Measurements from ENCODE around the gene LIM2.
A peak's percentile ranks its signal among the peaks of the same experiment; 100 is the strongest.

The LIM2 gene

DNA sequence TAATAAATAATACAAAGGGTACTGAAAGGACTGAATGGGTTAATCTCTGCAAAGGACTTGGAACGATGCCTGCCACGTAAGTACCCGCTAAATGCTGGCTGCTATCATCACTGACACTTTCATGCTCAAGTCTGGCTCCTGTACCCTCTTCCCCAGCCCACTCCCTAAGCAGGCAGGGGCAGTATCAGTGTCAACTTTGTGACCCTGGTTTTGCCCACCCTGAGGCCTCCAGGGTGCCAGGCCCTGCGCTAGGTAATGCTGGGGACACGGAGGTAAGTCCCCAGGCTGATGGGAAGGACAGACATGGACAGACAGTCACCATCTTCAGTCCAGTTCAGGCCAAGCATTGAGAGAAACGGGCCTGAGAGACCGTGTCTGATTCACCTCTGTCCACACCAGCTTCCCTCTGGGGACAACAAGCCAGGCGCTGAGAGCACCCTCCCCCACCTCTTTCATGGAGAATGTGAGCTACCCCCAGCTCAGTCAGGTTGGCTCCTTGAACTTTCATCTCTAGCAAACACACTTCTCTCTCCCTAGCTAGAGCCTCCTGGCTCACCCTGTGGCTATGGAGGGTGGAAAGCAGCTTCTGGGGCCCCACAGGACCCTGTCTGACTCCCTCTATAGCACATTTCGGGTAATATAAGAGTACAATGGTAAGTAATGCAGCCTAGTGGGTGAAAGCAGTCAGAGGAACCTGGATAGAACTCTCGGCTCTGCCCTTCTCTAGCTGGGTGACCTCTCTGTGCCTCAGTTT lies 22.4 kb downstream of the LIM2 start:
- ATAC-seq = no peak

DNA sequence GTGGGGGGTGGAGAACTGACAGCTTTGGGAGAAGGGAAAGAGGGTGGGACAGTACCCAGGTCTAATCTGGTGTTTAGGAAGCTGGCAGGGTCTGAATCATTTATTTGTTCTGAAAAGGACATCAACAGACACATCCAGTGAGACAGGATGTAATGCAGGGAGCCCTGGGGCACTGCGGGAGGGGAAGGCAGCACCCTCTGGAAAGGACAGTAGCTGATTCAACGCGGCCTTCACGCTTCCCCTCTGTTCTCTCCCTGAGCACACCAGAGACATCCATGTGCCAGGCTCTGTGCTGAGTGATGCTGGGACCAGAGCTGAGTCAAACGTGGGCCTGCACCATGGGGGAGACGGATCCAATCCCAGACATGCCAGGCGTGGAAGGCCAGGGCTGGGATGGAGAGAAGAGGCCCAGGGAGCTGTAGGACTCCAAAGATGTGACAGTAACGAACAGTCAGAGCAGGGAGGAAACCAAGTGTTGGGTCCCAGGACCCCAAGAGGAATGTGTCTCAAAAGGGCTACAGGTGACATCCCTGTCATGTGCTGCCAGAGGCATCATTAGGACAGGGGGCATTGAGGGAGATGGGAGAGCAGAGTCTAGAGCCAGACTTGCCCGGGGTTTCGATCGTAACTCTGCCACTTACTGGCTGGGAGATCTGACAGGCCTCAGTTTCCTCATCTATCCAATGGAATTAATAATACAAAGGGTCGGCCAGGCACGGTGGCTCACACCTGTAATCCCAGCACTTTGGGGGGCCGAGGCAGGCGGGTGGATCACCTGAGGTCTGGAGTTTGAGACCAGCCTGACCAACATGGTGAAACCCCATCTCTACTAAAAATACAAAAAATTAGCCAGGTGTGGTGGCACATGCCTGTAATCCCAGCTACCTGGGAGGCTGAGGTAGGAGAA lies 23.3 kb downstream of the LIM2 start:
- ATAC-seq = no peak

DNA sequence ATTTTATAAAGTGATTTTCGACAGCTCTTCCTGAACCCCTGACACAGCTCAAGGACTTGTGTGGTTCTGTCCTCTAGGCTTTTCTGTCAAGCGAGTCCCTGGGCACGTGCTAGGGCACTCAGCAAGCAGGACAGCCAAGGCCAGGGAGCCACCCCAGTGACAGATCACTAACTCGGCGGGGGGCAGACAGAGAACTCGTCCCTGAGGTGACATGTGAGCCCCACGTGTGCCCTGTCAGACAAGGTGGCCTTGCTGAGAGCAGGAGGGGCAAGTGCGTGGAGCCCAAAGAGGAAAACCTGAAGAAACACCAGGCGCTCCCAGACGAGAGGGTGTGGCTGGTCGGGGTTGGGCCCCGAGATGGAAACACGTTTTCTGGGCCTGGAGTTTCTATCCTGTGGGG lies 26.5 kb downstream of the LIM2 start:
- ATAC-seq = no peak

- no peak for ATAC-seq
Measured at GRCh38 chr19:51359294-51359693, 28.5 kb downstream of the LIM2 start.

- no peak for ATAC-seq
Measured at GRCh38 chr19:51357952-51358351, 29.8 kb downstream of the LIM2 start.

DNA sequence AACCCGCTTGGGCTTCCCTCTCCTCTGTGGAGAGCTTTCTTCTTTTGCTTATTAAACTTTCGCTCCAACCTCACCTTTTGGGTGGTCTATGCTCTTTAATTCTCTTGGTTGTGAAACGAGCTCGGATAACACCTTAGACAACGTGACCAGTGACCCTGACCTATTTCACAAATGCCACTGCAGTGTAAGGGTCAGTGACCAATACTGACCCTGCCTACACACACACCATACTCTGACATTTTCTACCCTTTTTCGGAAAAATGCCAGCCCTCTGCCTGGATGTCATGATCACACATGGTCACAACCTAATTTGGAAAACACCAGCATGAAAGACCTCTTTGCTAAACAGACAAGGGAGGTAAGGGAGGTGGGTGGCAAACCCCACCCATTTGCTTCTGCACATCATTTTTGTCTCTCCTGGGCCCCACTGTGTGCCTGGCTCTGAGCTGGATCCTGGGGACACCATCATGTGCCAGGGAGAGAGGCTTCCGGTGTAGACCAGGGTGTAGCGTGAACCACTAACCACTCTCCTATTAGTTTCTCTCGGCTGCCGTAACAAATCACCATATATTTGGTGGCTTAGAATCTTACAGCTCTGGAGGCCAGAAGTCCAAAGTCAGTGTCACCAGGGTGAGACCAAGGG lies 31.5 kb downstream of the LIM2 start:
- no peak for ATAC-seq

GRCh38 chr19:51354742-51355148 lies 33.0 kb downstream of the LIM2 start:
- ATAC-seq = peak; percentile 56 to 64

GRCh38 chr19:51354103-51354741 lies 33.6 kb downstream of the LIM2 start:
- ATAC-seq = no peak

- ATAC-seq = no peak
Measured at GRCh38 chr19:51352783-51353360, 34.9 kb downstream of the LIM2 start.

DNA sequence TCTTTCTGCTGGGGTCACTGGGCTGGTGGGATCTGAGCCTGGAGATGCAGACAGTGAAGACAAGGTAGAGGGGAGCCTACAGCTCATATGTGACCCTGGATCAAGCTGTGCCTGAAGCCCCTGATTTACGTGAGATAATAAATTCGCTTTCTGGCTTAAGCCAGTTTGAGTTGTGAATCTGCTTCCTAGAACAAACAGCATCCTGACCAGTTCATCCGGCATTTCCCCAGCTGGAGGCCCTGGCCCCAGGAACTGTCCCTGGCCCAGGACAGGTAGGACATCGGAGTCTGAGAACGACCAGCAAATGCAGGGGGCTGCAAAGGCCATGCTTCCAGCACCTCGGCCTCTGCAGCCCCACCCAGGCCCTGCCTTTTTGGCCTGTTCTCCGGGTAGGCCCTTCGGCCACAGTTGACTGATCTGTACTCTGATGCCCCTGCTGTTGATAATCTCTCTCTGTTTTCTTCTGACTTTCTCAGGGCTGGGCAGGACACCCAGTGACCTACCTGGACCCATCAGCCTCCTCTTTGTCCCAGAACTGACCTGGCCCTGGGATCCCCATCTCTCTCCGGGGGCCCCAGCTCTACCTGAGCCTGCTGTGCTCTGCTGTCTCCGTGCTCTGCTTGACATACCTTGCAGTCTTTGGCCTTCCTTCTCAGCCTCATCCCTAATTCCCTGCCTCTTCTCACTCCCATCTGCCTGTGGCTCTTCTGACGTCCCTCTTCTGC lies 36.3 kb downstream of the LIM2 start:
- no peak for ATAC-seq

DNA sequence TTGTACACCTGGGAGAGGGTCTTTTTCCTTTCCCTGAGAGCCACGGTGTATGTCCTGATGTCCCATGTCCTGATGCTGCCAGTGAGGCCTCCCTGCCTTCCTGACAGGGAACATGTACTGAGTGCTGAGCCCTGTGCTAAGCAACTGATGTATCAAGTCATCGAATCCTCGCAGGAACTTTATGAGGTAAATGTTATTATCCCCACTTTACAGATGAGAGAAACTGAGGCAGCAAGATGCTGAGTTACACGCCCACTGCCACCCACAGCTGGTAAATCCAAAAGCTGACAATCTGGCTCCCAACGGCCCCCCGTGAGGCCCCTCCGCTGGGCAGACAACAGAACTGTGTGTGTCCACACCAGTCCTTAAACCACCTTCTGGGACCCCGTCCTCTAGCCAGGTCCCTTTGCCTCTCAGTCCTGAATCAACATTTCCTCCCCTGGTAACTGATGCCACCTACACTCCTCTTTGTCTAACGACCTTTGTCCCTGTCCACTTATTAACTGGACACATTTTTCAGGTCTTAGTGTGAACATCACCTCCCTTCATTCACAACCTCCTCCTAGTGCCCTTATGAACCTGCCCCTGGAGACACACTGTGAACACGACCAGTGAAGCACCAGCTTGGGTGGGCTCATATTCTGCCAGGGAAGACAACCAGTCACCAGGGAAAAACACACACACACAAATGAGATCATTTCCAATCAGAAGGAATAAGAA lies 40.4 kb downstream of the LIM2 start:
- ATAC-seq = no peak

GRCh38 chr19:51346742-51347141 lies 41.0 kb downstream of the LIM2 start:
- ATAC-seq = no peak

GRCh38 chr19:51345076-51345620 lies 42.6 kb downstream of the LIM2 start:
- ATAC-seq = no peak

- no peak for ATAC-seq
Measured at GRCh38 chr19:51342631-51343569, 44.9 kb downstream of the LIM2 start.

DNA sequence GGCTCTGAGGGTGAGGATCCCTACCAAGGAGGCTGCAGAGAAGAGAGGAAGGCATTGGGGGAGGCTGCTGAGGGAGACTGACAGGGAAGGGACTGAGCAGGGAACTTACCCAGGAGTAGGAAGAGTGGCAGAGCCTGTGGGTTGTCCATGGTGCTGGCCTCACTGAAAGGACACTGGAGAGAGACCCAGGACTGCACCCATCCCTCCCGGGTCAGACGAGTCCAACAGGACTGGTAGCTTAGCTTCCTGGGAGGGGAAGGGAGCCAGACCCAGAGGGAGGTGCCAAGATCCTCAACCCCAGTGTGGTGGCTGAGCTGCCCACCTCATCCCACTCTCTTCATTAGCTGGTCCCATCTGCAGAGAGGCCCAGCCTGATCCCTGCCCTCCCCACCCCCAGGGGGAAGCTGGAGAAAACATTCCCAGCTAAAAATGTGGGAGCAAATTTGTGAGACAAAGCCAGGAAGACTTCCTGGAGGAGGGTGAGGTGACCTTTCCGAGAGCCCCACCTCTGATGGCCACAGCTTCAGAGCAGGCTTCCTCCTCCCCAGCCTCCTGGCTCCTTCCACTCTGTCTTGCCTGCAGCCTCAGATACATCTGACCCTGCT lies 45.7 kb downstream of the LIM2 start, which contains the start of gene VSIG10L:
Gene VSIG10L (minus strand): TSS at position 164 of the 605 bp plus-strand sequence. CDS start 15 bp downstream, at position 149.
- no peak for ATAC-seq

DNA sequence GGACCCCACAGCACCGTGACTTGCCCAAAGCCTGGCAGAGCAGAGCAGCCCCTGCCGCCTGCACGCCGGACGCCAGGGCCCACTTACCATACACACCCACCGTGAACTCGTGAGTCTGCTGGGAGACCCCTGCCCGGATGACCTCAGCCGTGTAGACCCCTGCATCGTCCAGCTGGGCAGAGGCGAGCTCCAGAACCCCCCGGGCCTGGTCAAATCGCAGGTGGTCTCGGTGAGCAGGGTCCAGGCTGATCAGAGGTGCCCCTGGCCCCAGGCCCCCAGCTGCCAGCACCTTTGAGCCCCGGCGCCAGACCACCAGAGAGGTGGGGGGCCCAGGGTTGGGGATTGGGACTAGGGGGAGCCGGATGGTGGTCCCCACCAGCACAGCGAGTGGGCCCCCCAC lies 46.7 kb downstream of the LIM2 start:
- ATAC-seq = no peak

DNA sequence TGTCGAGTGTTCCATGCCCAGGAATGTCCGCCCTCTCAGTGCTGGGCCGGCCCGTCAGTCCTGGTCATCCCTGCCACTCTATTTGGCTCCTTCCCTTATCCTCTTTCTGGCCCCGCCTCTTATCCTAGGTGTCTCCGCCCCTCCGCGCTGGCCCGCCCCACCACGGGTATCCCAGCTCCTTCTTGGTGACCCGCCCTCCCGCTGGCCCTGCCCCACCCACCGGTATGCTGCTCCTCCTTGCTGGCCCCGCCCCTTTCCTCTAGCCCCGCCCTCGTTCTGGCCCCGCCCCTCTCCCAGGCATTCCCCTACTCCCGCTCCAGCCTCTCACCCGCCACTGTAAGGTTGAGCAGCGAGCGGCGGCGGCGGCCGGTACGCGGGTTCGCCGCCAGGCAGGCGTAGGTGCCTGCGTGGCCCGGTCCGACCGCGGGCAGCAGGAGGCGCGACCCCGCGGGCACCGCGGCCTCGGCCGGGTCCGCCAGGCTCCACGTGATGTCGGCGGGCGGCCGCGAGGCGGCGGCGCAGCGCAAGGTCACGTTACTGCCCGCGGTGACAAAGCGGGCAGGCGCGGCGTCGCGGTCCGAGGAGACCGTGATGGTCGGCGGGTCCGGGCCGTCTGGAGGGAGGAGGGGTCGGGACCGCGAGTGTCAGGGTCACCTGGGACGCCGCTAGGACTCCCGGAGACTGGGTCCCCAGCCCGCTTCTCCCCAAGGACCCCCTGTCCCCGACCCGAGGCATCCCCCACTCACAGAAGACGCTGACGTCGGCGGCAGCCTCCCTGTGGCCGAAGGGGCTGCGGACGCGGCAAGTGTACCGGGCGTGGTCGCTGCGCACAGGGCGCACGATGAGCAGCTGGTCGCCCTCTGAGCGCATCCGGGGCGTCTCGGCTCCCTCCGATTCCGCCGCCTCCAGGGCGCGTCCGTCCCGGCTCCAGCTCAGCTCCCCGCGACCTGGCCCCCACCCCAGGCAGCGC lies 47.8 kb downstream of the LIM2 start:
- ATAC-seq = peak; percentile 72 to 78

DNA sequence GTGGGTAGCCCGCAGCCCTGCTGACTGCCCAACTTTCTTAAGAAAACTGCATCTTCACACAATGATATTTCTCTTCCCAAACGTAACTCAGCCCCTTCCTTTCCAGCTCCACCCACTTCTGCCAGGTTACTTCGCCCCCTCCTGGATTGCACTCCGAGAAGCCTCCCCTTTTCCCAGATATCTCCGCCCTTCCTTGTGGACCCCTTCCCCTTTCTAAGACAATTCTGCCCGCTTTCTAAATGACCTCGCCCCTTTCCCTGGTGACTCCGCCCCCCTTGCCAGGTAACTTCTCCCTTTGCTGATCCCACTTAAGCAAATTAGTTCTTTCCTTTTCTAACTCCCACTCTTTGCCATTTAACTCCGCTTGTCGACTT lies 48.5 kb downstream of the LIM2 start:
- ATAC-seq = peak in 1 of 2 donors; percentile 0
